Measurements from ENCODE around the gene TOMM22.

The TOMM22 gene

GRCh38 chr22:38715852-38716251, 34.1 kb downstream of the TOMM22 start:
- no peak for TF ChIP-seq CREB5 (CRISPR knock-in tag; IDR thresholded peaks at IDR 0.05; ENCODE audit: low read depth)
- no peak for TF ChIP-seq ZNF8 (CRISPR knock-in tag; IDR thresholded peaks at IDR 0.05)
- TF ChIP-seq ZFP30 (CRISPR knock-in tag; IDR thresholded peaks at IDR 0.05): no peak
- TF ChIP-seq, protein P1, sequence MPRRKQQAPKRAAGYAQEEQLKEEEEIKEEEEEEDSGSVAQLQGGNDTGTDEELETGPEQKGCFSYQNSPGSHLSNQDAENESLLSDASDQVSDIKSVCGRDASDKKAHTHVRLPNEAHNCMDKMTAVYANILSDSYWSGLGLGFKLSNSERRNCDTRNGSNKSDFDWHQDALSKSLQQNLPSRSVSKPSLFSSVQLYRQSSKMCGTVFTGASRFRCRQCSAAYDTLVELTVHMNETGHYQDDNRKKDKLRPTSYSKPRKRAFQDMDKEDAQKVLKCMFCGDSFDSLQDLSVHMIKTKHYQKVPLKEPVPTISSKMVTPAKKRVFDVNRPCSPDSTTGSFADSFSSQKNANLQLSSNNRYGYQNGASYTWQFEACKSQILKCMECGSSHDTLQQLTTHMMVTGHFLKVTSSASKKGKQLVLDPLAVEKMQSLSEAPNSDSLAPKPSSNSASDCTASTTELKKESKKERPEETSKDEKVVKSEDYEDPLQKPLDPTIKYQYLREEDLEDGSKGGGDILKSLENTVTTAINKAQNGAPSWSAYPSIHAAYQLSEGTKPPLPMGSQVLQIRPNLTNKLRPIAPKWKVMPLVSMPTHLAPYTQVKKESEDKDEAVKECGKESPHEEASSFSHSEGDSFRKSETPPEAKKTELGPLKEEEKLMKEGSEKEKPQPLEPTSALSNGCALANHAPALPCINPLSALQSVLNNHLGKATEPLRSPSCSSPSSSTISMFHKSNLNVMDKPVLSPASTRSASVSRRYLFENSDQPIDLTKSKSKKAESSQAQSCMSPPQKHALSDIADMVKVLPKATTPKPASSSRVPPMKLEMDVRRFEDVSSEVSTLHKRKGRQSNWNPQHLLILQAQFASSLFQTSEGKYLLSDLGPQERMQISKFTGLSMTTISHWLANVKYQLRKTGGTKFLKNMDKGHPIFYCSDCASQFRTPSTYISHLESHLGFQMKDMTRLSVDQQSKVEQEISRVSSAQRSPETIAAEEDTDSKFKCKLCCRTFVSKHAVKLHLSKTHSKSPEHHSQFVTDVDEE (CRISPR knock-in tag; IDR thresholded peaks at IDR 0.05): no peak
- no peak for TF ChIP-seq SNAI2 (CRISPR knock-in tag; IDR thresholded peaks at IDR 0.05)
- no peak for TF ChIP-seq OSR1 (CRISPR knock-in tag; IDR thresholded peaks at IDR 0.05)
- TF ChIP-seq GLIS3 (CRISPR knock-in tag; IDR thresholded peaks at IDR 0.05): no peak
- no peak for TF ChIP-seq ZNF565 (CRISPR knock-in tag; conservative IDR thresholded peaks at IDR 0.05; ENCODE audit: low read depth)
- TF ChIP-seq ISL1 (CRISPR knock-in tag; IDR thresholded peaks at IDR 0.05): no peak
- TF ChIP-seq ZNF70 (CRISPR knock-in tag; IDR thresholded peaks at IDR 0.05): no peak
- TF ChIP-seq, protein P2, sequence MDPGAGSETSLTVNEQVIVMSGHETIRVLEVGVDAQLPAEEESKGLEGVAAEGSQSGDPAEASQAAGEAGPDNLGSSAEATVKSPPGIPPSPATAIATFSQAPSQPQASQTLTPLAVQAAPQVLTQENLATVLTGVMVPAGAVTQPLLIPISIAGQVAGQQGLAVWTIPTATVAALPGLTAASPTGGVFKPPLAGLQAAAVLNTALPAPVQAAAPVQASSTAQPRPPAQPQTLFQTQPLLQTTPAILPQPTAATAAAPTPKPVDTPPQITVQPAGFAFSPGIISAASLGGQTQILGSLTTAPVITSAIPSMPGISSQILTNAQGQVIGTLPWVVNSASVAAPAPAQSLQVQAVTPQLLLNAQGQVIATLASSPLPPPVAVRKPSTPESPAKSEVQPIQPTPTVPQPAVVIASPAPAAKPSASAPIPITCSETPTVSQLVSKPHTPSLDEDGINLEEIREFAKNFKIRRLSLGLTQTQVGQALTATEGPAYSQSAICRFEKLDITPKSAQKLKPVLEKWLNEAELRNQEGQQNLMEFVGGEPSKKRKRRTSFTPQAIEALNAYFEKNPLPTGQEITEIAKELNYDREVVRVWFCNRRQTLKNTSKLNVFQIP (CRISPR knock-in tag; IDR thresholded peaks at IDR 0.05; ENCODE audit: borderline replicate concordance, low read depth): no peak
- TF ChIP-seq, protein P3, sequence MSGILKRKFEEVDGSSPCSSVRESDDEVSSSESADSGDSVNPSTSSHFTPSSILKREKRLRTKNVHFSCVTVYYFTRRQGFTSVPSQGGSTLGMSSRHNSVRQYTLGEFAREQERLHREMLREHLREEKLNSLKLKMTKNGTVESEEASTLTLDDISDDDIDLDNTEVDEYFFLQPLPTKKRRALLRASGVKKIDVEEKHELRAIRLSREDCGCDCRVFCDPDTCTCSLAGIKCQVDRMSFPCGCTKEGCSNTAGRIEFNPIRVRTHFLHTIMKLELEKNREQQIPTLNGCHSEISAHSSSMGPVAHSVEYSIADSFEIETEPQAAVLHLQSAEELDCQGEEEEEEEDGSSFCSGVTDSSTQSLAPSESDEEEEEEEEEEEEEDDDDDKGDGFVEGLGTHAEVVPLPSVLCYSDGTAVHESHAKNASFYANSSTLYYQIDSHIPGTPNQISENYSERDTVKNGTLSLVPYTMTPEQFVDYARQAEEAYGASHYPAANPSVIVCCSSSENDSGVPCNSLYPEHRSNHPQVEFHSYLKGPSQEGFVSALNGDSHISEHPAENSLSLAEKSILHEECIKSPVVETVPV (CRISPR knock-in tag; IDR thresholded peaks at IDR 0.05): no peak
- no peak for ATAC-seq

DNA sequence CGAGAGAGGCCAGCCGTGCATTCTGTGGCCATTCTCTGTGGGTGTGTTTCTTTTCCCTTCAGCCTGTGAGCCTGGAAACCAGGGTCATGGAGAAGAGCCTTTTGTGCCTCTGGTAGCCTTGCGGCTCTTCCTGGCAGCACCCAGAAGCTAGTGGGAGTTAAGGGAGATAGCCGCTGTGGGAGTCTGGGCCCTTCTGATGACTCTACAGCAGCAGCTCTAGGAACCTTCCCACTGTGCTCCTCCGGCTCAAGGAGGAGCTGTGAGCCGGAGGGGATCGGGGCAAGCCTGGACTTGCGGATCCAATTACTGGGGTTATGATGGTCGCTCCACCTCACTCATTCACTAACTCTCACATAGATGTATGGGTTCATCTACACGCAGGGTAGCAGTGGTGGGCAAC, 34.5 kb downstream of the TOMM22 start:
- no peak for ATAC-seq
- TF ChIP-seq ZNF8 (CRISPR knock-in tag; IDR thresholded peaks at IDR 0.05): no peak
- no peak for TF ChIP-seq GLIS3 (CRISPR knock-in tag; IDR thresholded peaks at IDR 0.05)
- TF ChIP-seq OSR1 (CRISPR knock-in tag; IDR thresholded peaks at IDR 0.05): no peak
- TF ChIP-seq ZFP30 (CRISPR knock-in tag; IDR thresholded peaks at IDR 0.05): no peak
- TF ChIP-seq ZNF70 (CRISPR knock-in tag; IDR thresholded peaks at IDR 0.05): no peak
- TF ChIP-seq CREB5 (CRISPR knock-in tag; IDR thresholded peaks at IDR 0.05; ENCODE audit: low read depth): no peak
- TF ChIP-seq ESRRG (CRISPR knock-in tag; IDR thresholded peaks at IDR 0.05): no peak
- no peak for TF ChIP-seq SNAI2 (CRISPR knock-in tag; IDR thresholded peaks at IDR 0.05)
- TF ChIP-seq, protein P4, sequence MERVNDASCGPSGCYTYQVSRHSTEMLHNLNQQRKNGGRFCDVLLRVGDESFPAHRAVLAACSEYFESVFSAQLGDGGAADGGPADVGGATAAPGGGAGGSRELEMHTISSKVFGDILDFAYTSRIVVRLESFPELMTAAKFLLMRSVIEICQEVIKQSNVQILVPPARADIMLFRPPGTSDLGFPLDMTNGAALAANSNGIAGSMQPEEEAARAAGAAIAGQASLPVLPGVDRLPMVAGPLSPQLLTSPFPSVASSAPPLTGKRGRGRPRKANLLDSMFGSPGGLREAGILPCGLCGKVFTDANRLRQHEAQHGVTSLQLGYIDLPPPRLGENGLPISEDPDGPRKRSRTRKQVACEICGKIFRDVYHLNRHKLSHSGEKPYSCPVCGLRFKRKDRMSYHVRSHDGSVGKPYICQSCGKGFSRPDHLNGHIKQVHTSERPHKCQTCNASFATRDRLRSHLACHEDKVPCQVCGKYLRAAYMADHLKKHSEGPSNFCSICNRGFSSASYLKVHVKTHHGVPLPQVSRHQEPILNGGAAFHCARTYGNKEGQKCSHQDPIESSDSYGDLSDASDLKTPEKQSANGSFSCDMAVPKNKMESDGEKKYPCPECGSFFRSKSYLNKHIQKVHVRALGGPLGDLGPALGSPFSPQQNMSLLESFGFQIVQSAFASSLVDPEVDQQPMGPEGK (CRISPR knock-in tag; IDR thresholded peaks at IDR 0.05; ENCODE audit: borderline replicate concordance): no peak
- TF ChIP-seq TOX (CRISPR knock-in tag; IDR thresholded peaks at IDR 0.05; ENCODE audit: borderline replicate concordance): no peak

DNA sequence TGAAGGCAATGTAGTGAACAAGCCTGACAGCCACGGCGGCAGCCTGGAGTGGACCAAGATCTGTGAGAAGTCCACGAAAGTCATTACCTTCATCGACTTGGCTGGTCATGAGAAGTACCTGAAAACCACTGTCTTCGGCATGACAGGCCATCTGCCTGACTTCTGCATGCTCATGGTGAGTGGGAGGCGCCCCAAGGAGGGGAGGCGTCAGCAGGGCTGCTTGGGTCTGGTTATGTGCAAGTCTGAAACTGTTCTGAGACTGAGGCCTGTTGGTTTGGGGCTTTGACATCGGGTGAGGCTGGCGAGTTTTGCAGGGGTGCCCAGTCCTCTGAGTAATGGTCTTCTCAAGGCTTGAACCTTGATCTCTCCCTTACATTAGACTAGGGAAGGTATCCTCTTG, 35.1 kb downstream of the TOMM22 start:
- TF ChIP-seq BACH2 (CRISPR knock-in tag; IDR thresholded peaks at IDR 0.05; ENCODE audit: borderline replicate concordance): no peak
- TF ChIP-seq, protein P1 (CRISPR knock-in tag; IDR thresholded peaks at IDR 0.05): no peak
- no peak for ATAC-seq

Data from SK-N-SH treated with all-trans-retinoic acid at 6 μM for 48 hours (cell line).